GM12801 (cell line): ENCODE measurements around the gene PDLIM1.

Experiments
- TF ChIP-seq, protein P1 (sequence below): IDR thresholded peaks from one replicate; pipeline ENCODE4 v1.5.1; 2011; ENCODE audit warnings: control low read depth; ENCODE audit not compliant: insufficient read length; ENCODE audit errors: extremely low read depth

The PDLIM1 gene, protein sequence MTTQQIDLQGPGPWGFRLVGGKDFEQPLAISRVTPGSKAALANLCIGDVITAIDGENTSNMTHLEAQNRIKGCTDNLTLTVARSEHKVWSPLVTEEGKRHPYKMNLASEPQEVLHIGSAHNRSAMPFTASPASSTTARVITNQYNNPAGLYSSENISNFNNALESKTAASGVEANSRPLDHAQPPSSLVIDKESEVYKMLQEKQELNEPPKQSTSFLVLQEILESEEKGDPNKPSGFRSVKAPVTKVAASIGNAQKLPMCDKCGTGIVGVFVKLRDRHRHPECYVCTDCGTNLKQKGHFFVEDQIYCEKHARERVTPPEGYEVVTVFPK

DNA sequence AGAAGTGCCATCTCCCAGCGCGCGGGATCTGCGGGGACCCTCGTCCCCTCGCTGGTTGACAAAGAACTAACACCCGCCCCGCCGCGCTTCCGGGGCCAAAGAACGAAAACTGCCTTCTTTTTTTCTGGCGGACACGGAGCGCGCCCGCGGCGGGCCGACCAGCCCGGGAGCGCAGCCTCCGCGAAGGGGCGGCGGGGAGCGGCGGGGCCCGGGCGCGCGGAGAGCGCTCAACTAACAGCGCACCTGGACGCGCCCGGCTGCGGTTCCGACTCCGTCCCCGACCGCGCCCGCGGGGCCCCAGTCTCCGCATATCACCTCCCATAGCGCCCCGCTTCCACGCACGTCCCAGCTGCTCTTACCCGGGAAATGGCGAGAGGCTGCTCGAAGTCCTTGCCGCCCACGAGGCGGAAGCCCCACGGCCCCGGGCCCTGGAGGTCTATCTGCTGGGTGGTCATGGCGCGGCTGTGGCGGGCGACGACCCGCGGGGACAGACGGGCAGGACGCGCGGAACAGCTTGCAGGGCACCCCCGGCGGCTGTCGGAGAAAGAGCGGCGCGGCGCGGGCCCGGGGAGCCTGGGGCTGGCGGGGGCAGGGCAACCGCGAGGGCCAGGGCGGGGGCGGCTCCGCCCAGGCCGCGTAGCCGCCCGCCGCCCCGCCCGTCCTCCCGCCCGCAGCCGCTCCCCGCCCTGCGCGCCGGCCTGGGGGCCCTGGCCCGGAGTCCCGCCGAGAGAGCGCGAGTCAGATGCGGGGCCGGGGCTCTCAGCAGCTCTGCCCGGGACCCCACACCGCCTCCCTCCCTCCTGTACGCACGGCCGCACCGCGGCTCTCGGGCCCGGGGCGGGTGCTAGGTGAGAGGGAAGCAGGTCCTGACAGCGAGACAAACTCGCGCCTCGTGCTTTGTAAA lies at the start of gene PDLIM1:
Gene PDLIM1 (minus strand): TSS at position 543 of the 904 bp plus-strand sequence. CDS start 88 bp downstream, at position 455.
- TF ChIP-seq, protein P1, sequence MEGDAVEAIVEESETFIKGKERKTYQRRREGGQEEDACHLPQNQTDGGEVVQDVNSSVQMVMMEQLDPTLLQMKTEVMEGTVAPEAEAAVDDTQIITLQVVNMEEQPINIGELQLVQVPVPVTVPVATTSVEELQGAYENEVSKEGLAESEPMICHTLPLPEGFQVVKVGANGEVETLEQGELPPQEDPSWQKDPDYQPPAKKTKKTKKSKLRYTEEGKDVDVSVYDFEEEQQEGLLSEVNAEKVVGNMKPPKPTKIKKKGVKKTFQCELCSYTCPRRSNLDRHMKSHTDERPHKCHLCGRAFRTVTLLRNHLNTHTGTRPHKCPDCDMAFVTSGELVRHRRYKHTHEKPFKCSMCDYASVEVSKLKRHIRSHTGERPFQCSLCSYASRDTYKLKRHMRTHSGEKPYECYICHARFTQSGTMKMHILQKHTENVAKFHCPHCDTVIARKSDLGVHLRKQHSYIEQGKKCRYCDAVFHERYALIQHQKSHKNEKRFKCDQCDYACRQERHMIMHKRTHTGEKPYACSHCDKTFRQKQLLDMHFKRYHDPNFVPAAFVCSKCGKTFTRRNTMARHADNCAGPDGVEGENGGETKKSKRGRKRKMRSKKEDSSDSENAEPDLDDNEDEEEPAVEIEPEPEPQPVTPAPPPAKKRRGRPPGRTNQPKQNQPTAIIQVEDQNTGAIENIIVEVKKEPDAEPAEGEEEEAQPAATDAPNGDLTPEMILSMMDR = no peak

DNA sequence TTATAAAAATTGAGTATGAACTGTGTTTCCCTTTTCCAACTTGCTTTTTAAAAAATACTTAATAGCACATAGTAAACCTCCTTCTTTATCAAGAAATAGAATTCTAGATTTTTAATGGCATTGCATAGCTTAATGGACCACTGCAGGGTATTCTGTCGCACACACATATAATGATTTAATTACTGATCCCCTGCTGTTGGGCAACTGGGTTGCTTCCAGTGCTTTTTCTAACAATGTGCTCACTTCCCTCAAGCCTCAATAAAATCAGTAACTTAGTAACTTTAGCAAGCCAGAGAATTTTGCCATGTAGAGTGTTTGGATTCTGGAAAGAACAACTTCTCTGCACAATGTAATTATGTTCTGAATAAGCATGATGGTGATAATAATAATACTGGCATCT lies 49.1 kb upstream of the PDLIM1 start:
- TF ChIP-seq, protein P1 = no peak

DNA sequence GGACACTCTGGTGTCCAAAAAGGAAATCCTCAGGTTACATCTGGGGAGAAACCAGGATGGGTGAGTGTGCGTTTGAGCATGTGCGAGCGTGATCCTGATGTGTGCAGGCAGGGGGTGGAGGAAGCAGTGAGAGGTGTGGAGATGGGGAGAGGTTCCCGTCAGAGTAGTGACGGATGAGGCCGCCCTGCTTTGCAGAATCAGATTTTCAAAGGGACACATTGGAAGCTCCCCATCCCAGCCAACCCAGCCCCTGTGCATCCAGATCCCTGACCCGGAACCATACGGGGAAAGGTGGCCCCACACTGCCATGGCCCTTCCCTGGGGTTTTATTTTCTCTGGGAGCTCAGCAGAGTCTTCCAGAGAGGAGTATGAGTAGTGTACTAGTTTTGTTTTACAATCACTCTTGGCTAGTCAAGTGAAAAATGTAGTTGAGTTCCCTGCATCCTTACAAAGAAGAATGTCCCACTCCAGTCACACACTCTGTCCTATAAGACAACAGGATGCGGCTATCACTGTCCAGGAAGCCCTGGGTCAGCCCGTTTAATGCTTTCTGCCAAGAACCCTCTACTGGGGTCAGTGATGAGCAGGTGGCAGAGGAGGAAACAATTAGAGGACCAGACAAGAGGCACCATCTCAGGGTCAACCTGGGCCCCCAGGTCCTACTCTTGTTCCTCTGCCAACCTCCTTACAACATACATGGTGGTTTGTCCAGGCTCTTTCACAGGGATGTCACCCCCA lies 46.8 kb upstream of the PDLIM1 start:
- TF ChIP-seq, protein P1 = no peak

DNA sequence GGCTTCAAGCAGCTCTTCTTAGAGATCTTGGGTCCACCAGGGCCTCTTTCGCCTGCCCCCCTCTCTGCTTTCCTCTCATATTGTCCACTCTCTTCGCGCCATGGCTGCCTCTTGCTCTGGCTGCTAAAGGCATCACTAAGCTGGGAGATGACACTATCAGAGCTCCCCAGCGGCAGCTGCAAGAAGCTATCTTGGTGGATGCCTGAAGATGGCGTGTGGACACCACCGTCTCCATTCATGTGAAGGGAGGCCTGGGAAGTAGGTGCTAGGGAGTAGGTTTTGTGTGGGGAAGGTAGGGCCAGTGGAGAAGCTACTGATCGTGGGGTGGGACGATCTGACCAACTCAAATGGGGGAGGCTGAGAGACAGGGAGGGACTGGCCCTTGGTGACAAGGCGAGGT lies 45.9 kb upstream of the PDLIM1 start:
- TF ChIP-seq, protein P1 = no peak

DNA sequence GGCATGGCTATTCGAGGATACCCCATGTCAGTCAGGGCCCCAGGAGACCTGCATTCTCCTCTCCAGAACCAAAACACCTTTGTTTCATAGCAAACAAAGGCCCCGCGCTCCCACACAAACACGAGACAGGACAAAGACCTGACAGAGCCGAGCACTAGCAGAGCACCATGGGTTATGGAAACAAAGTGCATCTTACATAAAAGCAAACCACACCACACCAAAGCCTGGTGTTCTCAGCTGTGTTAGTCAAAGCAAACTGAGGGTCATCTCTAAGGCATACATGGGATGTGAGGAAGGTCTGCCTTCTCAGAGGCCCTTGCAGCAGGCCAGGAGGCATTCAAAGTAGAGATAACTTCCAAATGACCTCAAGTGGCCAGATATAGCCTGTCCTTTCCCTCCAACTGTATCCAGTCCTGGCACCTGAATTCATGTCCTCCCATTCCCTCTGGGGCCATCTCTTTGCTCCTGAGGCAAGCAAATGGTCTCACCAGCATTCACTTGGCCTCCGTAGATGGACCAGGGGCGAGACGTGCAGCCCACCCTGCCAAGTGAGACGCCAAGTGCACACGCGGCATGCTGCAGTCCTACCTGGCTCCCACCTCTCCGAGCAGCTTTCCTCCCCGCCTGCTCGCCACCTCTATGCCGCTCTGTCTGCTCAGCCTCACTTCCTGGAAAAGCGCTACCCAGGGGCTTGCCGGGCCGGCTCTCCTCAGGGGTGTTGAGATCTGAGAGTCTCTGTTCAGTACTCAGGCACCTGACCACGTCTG lies 45.3 kb upstream of the PDLIM1 start:
- TF ChIP-seq, protein P1 = no peak

DNA sequence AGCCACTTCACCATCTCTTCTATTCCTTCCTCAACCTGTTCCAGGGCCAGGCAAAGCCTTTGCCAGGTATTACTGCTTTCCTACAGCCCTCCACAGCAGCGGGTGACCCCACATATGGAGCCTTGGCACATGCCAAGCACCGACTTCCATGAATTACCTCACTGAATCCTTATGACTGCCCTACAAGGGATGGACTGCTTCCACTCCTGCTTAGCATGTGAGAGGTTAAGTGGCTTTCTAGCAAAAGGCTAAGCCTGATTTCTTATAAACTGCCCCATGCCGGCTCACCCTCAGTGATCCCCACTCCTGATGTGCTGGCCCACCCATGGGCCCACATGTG lies 44.0 kb upstream of the PDLIM1 start:
- TF ChIP-seq, protein P1 = no peak
